Neural crest cell (in vitro differentiated cells): ENCODE data around the gene CARNS1. TPM values are rescaled to one million over a fixed set of nuclear protein-coding genes. Genes with fewer than 3 reads are reported as not detected.

Source experiments
- DNase-seq: peaks from one replicate; pipeline ENCODE4 v3.0.0; 2021; ENCODE audit warnings: low read depth, mixed read lengths, low spot score
- H3K27ac Mint-ChIP-seq: one replicate; pipeline ENCODE4 v1.8.0; 2021; ENCODE audit warnings: mild to moderate bottlenecking, mixed read lengths; ENCODE audit not compliant: unreplicated experiment
- H3K27me3 Mint-ChIP-seq: 2 replicates; pipeline ENCODE4 v1.8.0; 2021; ENCODE audit warnings: low read depth, mild to moderate bottlenecking, mixed read lengths
- H3K36me3 Mint-ChIP-seq: 2 replicates; pipeline ENCODE4 v1.8.0; 2021; ENCODE audit warnings: low read depth, mild to moderate bottlenecking, mixed read lengths
- H3K4me1 Mint-ChIP-seq: 2 replicates; pipeline ENCODE4 v1.8.0; 2021; ENCODE audit warnings: mixed read lengths
- H3K4me3 Mint-ChIP-seq: one replicate; pipeline ENCODE4 v1.8.0; 2021; ENCODE audit warnings: mild to moderate bottlenecking, mixed read lengths
- H3K9me3 Mint-ChIP-seq: 2 replicates; pipeline ENCODE4 v1.8.0; 2021; ENCODE audit warnings: mixed read lengths
- CTCF ChIP-seq: fragments of 200-600 bp; sonication (generic); conservative IDR thresholded peaks from 2 replicates; pipeline ENCODE4 v1.5.0; 2021; ENCODE audit warnings: antibody characterized with exemption, mild to moderate bottlenecking
- total RNA-seq: library from RNA; stranded (reverse); gene quantifications from 2 replicates; pipeline ENCODE4 v1.2.1, GENCODE V29; 2021

Gene CARNS1
- total RNA-seq, 1 donor from 2014 or later: 0.12 TPM

GRCh38 chr11:67456068-67456705 is 40.7 kb downstream of the CARNS1 start:
- no peak for DNase-seq
- Mint-ChIP-seq H3K27ac (no peak overlapping the region), H3K27me3 (peaks cover 2% of the 10 kb centered on the region), H3K36me3 (no peaks in the 10 kb centered on the region), H3K9me3 (no peaks in the 10 kb centered on the region), H3K4me1 (no peaks in the 10 kb centered on the region), H3K4me3 (no peak overlapping the region)
- no peak for TF ChIP-seq CTCF

DNA sequence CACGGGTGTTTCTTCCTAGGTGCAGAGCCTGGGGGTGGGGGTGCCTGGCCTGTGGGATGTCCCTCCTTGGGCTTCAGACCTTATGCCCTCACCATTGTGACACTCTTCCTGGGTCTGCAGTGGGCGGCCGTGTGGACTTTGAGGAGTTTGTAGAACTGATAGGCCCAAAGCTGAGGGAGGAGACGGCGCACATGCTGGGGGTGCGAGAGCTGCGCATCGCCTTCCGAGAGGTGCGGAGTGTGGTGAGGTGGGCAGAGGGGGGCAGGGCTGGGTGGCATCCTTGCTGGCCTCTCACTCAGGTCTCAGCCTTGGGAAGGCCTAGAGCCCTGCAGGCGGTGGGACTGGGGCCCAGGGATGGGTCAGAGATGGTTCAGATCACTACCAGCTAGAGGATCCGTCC is 42.0 kb downstream of the CARNS1 start:
- Mint-ChIP-seq H3K4me3 (no peak overlapping the region), H3K9me3 (no peaks in the 10 kb centered on the region), H3K27me3 (peaks cover 2% of the 10 kb centered on the region), H3K27ac (no peak overlapping the region), H3K4me1 (no peaks in the 10 kb centered on the region), H3K36me3 (no peaks in the 10 kb centered on the region)
- DNase-seq: no peak
- TF ChIP-seq CTCF: no peak

DNA sequence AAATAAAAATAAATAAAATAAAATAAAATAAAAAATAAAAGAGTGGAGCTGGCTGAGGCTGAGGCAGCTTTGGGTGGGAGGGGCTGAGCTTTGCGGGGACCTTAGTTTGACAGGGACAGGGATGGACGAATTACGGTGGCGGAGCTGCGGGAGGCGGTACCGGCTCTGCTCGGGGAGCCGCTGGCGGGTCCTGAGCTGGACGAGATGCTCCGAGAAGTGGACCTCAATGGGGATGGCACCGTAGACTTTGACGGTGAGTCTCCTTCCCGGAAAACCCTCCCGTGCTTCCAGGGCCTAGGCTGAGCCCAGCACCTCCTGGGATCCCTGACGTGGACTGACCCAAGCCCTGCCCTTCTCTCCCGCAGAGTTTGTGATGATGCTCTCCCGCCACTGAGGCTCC is 42.8 kb downstream of the CARNS1 start:
- no peaks in the 10 kb centered on the region for H3K4me1 Mint-ChIP-seq
- H3K36me3 Mint-ChIP-seq: no peaks in the 10 kb centered on the region
- peaks cover 2% of the 10 kb centered on the region for H3K27me3 Mint-ChIP-seq
- TF ChIP-seq CTCF: no peak
- no peak overlapping the region for H3K4me3 Mint-ChIP-seq
- no peak overlapping the region for H3K27ac Mint-ChIP-seq
- H3K9me3 Mint-ChIP-seq: no peaks in the 10 kb centered on the region
- DNase-seq: no peak

DNA sequence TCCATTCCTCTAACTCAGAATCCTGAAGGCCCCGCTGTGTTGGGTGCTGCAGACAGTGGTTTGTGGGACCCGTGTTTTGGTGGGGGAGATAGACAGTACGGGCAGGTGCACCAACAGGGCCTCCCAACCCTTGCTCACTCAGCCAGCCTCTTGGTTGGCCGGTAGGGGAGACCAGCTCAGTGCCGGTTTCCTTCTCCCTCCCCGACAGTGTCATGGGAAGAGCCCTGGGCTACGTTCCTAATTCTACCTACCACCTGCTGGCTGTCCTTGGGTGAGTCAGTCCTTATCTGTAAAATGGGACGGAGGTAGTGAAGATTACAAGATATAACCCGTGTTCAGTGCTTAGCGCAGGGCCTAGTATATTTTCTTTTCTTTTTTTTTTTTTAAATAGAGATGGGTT is 47.7 kb downstream of the CARNS1 start:
- Mint-ChIP-seq H3K9me3 (no peaks in the 10 kb centered on the region), H3K4me1 (peaks cover 10% of the 10 kb centered on the region), H3K27ac (no peak overlapping the region), H3K36me3 (no peaks in the 10 kb centered on the region), H3K27me3 (peaks cover 2% of the 10 kb centered on the region), H3K4me3 (peak overlapping the region; percentile 47)
- DNase-seq: no peak
- no peak for TF ChIP-seq CTCF

DNA sequence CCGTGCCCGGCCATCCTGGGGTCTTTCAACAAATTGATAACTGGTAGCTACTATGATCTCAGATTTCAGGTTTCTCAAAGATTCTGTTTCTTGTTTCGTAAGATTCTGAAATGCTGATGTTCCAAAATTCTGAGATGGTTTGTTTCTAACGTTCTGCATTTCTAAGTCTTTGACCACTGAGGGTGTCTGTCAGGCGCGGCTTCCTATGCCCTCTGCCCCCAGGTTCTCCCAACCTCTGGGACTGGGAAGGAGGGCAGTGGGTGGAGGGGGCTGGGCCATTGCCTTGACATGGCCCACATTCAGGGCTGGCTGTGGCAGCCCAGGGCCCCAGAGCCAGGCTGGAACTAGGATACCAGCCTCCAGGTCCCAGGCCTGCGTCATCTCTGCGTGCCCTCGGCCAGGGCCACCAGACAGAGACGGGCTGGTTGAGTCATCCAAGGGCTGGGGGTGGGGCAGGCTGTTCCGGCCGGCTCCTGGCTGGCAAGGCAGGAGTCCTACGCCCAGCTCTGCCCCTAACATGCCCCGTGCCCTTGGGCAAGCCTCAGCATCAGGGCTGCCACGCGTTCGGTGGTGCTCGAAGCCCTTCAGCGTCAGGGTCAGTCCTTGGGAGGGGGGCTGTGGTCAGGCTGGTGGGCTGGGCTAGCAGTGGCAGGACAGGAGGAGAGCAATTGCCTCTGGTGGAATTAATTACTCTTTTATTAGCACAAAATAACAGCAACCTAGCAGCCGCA is 48.4 kb downstream of the CARNS1 start:
- no peak for DNase-seq
- no peak overlapping the region for H3K27ac Mint-ChIP-seq
- no peaks in the 10 kb centered on the region for H3K9me3 Mint-ChIP-seq
- no peaks in the 10 kb centered on the region for H3K36me3 Mint-ChIP-seq
- H3K4me1 Mint-ChIP-seq: peaks cover 14% of the 10 kb centered on the region
- H3K4me3 Mint-ChIP-seq: peak overlapping the region; percentile 81
- H3K27me3 Mint-ChIP-seq: peaks cover 2% of the 10 kb centered on the region
- no peak for TF ChIP-seq CTCF
